ENCODE data around the gene DDR1. TPM values are rescaled to one million over a fixed set of nuclear protein-coding genes. Genes with fewer than 3 reads are reported as not detected.

DDR1 gene
- total RNA-seq, 1 donor from 2014 or later: 85.3 TPM

DNA sequence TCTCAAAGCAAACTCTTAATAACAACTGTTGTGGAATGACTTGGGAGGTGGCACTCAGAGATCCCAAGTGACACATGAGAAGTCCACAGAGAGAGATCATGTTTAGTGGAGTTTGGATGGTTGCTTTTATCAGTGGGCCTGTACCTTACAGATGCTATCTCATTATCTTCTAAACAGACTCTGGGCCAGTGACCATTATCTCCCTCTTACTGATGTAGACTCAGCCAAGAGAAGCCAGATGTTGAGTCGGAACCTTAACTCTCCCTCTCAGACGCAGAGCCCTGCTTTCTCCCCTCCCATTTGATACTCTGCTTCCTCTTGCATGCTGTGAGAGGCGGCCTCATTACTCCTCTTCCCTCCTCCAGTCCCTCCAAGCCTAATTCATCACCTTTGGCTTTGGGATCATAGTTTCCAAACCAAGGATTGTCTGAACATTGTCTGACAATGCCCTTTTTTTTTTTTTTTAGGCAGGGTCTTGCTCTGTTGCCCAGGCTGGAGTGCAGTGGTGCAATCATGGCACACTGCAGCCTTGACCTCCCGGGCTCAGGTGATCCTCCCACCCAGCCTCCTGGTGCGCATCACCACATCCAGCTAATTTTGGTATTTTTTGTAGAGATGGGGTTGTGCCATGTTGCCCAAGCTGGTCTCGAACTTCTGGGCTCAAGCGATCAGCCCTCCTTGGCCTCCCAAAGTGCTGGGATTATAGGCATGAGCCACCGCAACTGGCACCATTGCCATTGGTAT, 4.5 kb upstream of the DDR1 start:
- H2AFZ ChIP-seq (replicated peaks): no peak overlapping the region
- Mint-ChIP-seq H3K4me3 (peak overlapping the region; percentile 97), H3K27me3 (ENCODE audit: insufficient read depth, low read depth) (peaks cover 11% of the 10 kb centered on the region), H3K4me1 (peaks cover 56% of the 10 kb centered on the region), H3K27ac (peak overlapping the region; percentile 99), H3K9me3 (peaks cover 2% of the 10 kb centered on the region), H3K36me3 (no peaks in the 10 kb centered on the region)
- peaks cover 18% of the 10 kb centered on the region for H4K20me1 ChIP-seq (ENCODE audit: low read depth)
- H3K9ac ChIP-seq: no peak overlapping the region
- H3K4me3 ChIP-seq: peak overlapping the region; percentile 74
- H3K79me2 ChIP-seq (ENCODE audit: low read depth): peaks cover 40% of the 10 kb centered on the region
- no peaks in the 10 kb centered on the region for H3K9me3 ChIP-seq (ENCODE audit: low read depth)
- H3K4me1 ChIP-seq: peaks cover 35% of the 10 kb centered on the region
- H3K4me2 ChIP-seq: peak overlapping the region; percentile 74
- TF ChIP-seq EZH2phosphoT487 (IDR thresholded peaks at IDR 0.05) (no peak), EZH2 (IDR thresholded peaks at IDR 0.05) (no peak)
- TF ChIP-seq, protein P1, sequence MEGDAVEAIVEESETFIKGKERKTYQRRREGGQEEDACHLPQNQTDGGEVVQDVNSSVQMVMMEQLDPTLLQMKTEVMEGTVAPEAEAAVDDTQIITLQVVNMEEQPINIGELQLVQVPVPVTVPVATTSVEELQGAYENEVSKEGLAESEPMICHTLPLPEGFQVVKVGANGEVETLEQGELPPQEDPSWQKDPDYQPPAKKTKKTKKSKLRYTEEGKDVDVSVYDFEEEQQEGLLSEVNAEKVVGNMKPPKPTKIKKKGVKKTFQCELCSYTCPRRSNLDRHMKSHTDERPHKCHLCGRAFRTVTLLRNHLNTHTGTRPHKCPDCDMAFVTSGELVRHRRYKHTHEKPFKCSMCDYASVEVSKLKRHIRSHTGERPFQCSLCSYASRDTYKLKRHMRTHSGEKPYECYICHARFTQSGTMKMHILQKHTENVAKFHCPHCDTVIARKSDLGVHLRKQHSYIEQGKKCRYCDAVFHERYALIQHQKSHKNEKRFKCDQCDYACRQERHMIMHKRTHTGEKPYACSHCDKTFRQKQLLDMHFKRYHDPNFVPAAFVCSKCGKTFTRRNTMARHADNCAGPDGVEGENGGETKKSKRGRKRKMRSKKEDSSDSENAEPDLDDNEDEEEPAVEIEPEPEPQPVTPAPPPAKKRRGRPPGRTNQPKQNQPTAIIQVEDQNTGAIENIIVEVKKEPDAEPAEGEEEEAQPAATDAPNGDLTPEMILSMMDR (IDR thresholded peaks at IDR 0.05): no peak
- no peaks in the 10 kb centered on the region for H3K36me3 ChIP-seq
- DNase-seq (ENCODE audit: low spot score): no peak
- H3F3A ChIP-seq (ENCODE audit: low read depth): peaks cover 66% of the 10 kb centered on the region
- no peaks in the 10 kb centered on the region for H3K27me3 ChIP-seq
- H3K27ac ChIP-seq: peak overlapping the region; percentile 91

GRCh38 chr6:30880698-30881252, 3.5 kb upstream of the DDR1 start:
- Histone ChIP-seq H3K4me2 (peak overlapping the region; percentile 99), H3K36me3 (no peaks in the 10 kb centered on the region), H3K79me2 (ENCODE audit: low read depth) (peaks cover 49% of the 10 kb centered on the region), H3K27ac (peak overlapping the region; percentile 91), H4K20me1 (ENCODE audit: low read depth) (peaks cover 27% of the 10 kb centered on the region), H2AFZ (replicated peaks) (no peak overlapping the region), H3K9ac (peak overlapping the region; percentile 38), H3K27me3 (no peaks in the 10 kb centered on the region), H3K9me3 (ENCODE audit: low read depth) (no peaks in the 10 kb centered on the region), H3K4me3 (peak overlapping the region; percentile 74), H3K4me1 (peaks cover 42% of the 10 kb centered on the region), H3F3A (ENCODE audit: low read depth) (peaks cover 75% of the 10 kb centered on the region)
- Mint-ChIP-seq H3K4me3 (peak overlapping the region; percentile 97), H3K4me1 (peaks cover 65% of the 10 kb centered on the region), H3K27ac (peak overlapping the region; percentile 99), H3K36me3 (peaks cover 3% of the 10 kb centered on the region), H3K9me3 (no peaks in the 10 kb centered on the region), H3K27me3 (ENCODE audit: insufficient read depth, low read depth) (peaks cover 12% of the 10 kb centered on the region)
- TF ChIP-seq, protein P1 (IDR thresholded peaks at IDR 0.05): no peak
- TF ChIP-seq EZH2 (IDR thresholded peaks at IDR 0.05) (no peak), EZH2phosphoT487 (IDR thresholded peaks at IDR 0.05) (no peak)
- peak; percentile 98 for DNase-seq (ENCODE audit: low spot score)

GRCh38 chr6:30881392-30882203, 2.7 kb upstream of the DDR1 start:
- TF ChIP-seq EZH2phosphoT487 (IDR thresholded peaks at IDR 0.05) (no peak), EZH2 (IDR thresholded peaks at IDR 0.05) (no peak)
- TF ChIP-seq, protein P1 (IDR thresholded peaks at IDR 0.05): no peak
- peaks cover 71% of the 10 kb centered on the region for H3K4me1 Mint-ChIP-seq

More at GRCh38 chr6:30881392-30882203, 2.7 kb upstream of the DDR1 start:
- Mint-ChIP-seq H3K27me3 (ENCODE audit: insufficient read depth, low read depth) (peaks cover 16% of the 10 kb centered on the region), H3K27ac (peak overlapping the region; percentile 99), H3K4me3 (peak overlapping the region; percentile 97), H3K9me3 (no peaks in the 10 kb centered on the region), H3K36me3 (peaks cover 3% of the 10 kb centered on the region)
- Histone ChIP-seq H3K27me3 (no peaks in the 10 kb centered on the region), H3K9ac (peak overlapping the region; percentile 38), H3K27ac (peak overlapping the region; percentile 91), H3K79me2 (ENCODE audit: low read depth) (peaks cover 58% of the 10 kb centered on the region), H3K4me3 (peak overlapping the region; percentile 74), H3F3A (ENCODE audit: low read depth) (peaks cover 83% of the 10 kb centered on the region), H3K4me2 (peak overlapping the region; percentile 99), H3K36me3 (no peaks in the 10 kb centered on the region), H3K4me1 (peaks cover 47% of the 10 kb centered on the region), H4K20me1 (ENCODE audit: low read depth) (peaks cover 29% of the 10 kb centered on the region), H3K9me3 (ENCODE audit: low read depth) (no peaks in the 10 kb centered on the region), H2AFZ (replicated peaks) (no peak overlapping the region)
- peak; percentile 23 for DNase-seq (ENCODE audit: low spot score)

Measured in neural progenitor cell (in vitro differentiated cells).